Measurements from ENCODE around the gene PKN2.

The PKN2 gene

GRCh38 chr1:88670462-88670861 is 13.6 kb upstream of the PKN2 start:
- DNase-seq (ENCODE audit: insufficient read length, low spot score) (no peak), FAIRE-seq (no peak)
- no peak for TF ChIP-seq POLR2AphosphoS5 (IDR thresholded peaks at IDR 0.05; ENCODE audit: low read depth, low read length)
- TF ChIP-seq POLR2A (IDR thresholded peaks at IDR 0.05; ENCODE audit: low read depth, low read length), result no peak
- no peak for TF ChIP-seq TAF1 (IDR thresholded peaks at IDR 0.05; ENCODE audit: low read depth, low read length)
- no peak for TF ChIP-seq SPI1 (IDR thresholded peaks at IDR 0.05; ENCODE audit: low read depth, low read length)
- no peak for TF ChIP-seq POU2F2 (IDR thresholded peaks at IDR 0.05; ENCODE audit: low read depth, low read length)

- no peak for FAIRE-seq
- DNase-seq (ENCODE audit: insufficient read length, low spot score), result no peak
- no peak for TF ChIP-seq TAF1 (IDR thresholded peaks at IDR 0.05; ENCODE audit: low read depth, low read length)
- no peak for TF ChIP-seq POLR2A (IDR thresholded peaks at IDR 0.05; ENCODE audit: low read depth, low read length)
- TF ChIP-seq PAX5 (IDR thresholded peaks at IDR 0.05; ENCODE audit: insufficient read depth, low read length, severe bottlenecking), result no peak
These were observed 10.6 kb upstream of the PKN2 start for GRCh38 chr1:88673446-88673845.

GRCh38 chr1:88678405-88678804 is 5.7 kb upstream of the PKN2 start:
- TF ChIP-seq PAX5 (IDR thresholded peaks at IDR 0.05; ENCODE audit: insufficient read depth, low read length, severe bottlenecking), result no peak
- DNase-seq (ENCODE audit: insufficient read length, low spot score) (no peak), FAIRE-seq (no peak)

GRCh38 chr1:88680471-88680870 is 3.6 kb upstream of the PKN2 start:
- DNase-seq (ENCODE audit: insufficient read length, low spot score) (no peak), FAIRE-seq (no peak)
- TF ChIP-seq PAX5 (IDR thresholded peaks at IDR 0.05; ENCODE audit: insufficient read depth, low read length, severe bottlenecking), result no peak

DNA sequence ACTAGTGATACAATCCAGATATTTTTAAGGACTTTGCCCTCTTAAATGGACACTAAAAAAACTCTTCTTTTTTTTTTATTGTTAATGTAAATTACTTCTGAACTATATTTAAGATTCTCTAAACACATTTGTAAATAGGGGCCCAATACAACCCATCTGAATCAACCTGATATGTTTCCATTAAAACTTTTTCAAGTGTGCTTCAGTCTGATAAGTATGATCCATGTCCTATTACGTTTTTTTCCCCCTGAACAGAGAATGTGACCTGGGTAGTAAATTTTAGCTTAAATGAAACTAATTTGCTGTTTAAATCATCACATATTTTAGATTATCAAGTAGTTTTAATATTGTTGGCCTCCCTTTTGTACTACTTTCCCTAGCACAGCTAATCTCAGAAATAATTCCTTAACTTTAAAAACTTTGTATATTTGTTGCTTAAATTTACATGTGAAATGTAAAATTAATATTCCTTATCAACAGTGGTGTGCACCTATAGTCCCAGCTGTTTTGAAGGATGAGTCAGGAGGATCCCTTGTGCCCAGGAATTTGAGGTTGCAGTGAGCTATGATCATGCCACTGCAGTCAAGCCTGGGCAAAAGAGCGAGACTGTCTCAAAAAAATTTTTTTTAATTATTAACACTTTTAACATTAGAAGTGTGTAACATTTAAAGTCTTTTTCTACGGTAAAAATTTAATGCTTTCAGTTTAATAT is 3.0 kb upstream of the PKN2 start:
- TF ChIP-seq SPI1 (IDR thresholded peaks at IDR 0.05; ENCODE audit: low read depth, low read length), result no peak
- TF ChIP-seq POLR2A (IDR thresholded peaks at IDR 0.05; ENCODE audit: low read depth, low read length), result no peak
- no peak for TF ChIP-seq POU2F2 (IDR thresholded peaks at IDR 0.05; ENCODE audit: low read depth, low read length)
- no peak for TF ChIP-seq POLR2AphosphoS5 (IDR thresholded peaks at IDR 0.05; ENCODE audit: low read depth, low read length)
- no peak for TF ChIP-seq PAX5 (IDR thresholded peaks at IDR 0.05; ENCODE audit: insufficient read depth, low read length, severe bottlenecking)
- no peak for TF ChIP-seq TAF1 (IDR thresholded peaks at IDR 0.05; ENCODE audit: low read depth, low read length)
- DNase-seq (ENCODE audit: insufficient read length, low spot score) (no peak), FAIRE-seq (no peak)

- FAIRE-seq (peak; percentile 84), DNase-seq (ENCODE audit: insufficient read length, low spot score) (peak; percentile 28)
- TF ChIP-seq POU2F2 (IDR thresholded peaks at IDR 0.05; ENCODE audit: low read depth, low read length), result no peak
These were observed 597 bp downstream of the PKN2 start for GRCh38 chr1:88684482-88685258.

DNA sequence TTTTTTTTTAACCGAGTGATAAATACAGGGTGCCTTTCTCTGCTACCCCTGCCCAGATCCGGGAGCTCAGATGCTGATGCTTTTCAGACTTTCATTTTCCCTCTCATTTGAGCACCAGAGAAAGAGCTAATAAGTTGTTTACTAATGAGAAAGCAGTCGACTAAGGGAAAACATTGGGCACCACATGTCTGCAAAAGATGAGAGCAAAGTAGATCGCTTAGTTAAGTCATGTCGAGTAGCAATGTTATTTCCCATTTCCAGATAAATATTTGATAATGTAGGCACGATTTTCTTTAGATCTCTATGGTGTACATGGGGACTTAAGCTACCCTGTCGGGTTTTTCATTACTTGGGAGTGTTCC is 1.2 kb downstream of the PKN2 start:
- DNase-seq (ENCODE audit: insufficient read length, low spot score) (no peak), FAIRE-seq (peak; percentile 51)
- TF ChIP-seq TAF1 (IDR thresholded peaks at IDR 0.05; ENCODE audit: low read depth, low read length), result no peak
- no peak for TF ChIP-seq POLR2A (IDR thresholded peaks at IDR 0.05; ENCODE audit: low read depth, low read length)
- TF ChIP-seq POU2F2 (IDR thresholded peaks at IDR 0.05; ENCODE audit: low read depth, low read length), result no peak

- no peak for FAIRE-seq
- TF ChIP-seq PAX5 (IDR thresholded peaks at IDR 0.05; ENCODE audit: insufficient read depth, low read length, severe bottlenecking) (no peak), TAF1 (IDR thresholded peaks at IDR 0.05; ENCODE audit: low read depth, low read length) (no peak), SPI1 (IDR thresholded peaks at IDR 0.05; ENCODE audit: low read depth, low read length) (no peak), POU2F2 (IDR thresholded peaks at IDR 0.05; ENCODE audit: low read depth, low read length) (no peak), POLR2AphosphoS5 (IDR thresholded peaks at IDR 0.05; ENCODE audit: low read depth, low read length) (no peak), POLR2A (IDR thresholded peaks at IDR 0.05; ENCODE audit: low read depth, low read length) (no peak)
These were observed 7.5 kb downstream of the PKN2 start for GRCh38 chr1:88691540-88691939.

GRCh38 chr1:88695781-88696180 is 11.7 kb downstream of the PKN2 start:
- FAIRE-seq (no peak), DNase-seq (ENCODE audit: insufficient read length, low spot score) (no peak)
- TF ChIP-seq TAF1 (IDR thresholded peaks at IDR 0.05; ENCODE audit: low read depth, low read length), result no peak
- no peak for TF ChIP-seq POLR2AphosphoS5 (IDR thresholded peaks at IDR 0.05; ENCODE audit: low read depth, low read length)
- TF ChIP-seq POLR2A (IDR thresholded peaks at IDR 0.05; ENCODE audit: low read depth, low read length), result no peak
- no peak for TF ChIP-seq POU2F2 (IDR thresholded peaks at IDR 0.05; ENCODE audit: low read depth, low read length)
- TF ChIP-seq SPI1 (IDR thresholded peaks at IDR 0.05; ENCODE audit: low read depth, low read length), result no peak
- TF ChIP-seq PAX5 (IDR thresholded peaks at IDR 0.05; ENCODE audit: insufficient read depth, low read length, severe bottlenecking), result no peak

More at GRCh38 chr1:88691540-88691939, 7.5 kb downstream of the PKN2 start:
- DNase-seq (ENCODE audit: insufficient read length, low spot score), result no peak

DNA sequence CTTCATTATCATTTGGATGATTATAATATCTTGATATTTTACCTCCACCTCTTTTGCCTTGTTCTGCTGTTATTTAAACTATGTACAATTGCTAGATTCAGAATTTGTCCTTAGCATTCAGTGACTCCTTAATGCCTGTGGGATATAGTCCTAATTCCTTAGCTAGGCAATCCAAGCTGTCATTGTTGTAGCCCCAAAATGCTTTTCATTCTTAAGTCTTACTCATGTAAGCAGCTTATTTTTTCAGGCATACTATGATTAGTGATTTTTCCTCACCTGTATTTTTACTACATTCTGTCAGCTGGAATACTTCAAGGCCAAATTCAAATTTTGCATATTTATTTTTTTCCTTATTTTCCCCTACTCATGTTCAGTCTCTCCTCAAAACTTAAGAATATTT is 13.4 kb downstream of the PKN2 start:
- no peak for DNase-seq (ENCODE audit: insufficient read length, low spot score)
- TF ChIP-seq POLR2A (IDR thresholded peaks at IDR 0.05; ENCODE audit: low read depth, low read length) (no peak), TAF1 (IDR thresholded peaks at IDR 0.05; ENCODE audit: low read depth, low read length) (no peak)
- no peak for FAIRE-seq

DNA sequence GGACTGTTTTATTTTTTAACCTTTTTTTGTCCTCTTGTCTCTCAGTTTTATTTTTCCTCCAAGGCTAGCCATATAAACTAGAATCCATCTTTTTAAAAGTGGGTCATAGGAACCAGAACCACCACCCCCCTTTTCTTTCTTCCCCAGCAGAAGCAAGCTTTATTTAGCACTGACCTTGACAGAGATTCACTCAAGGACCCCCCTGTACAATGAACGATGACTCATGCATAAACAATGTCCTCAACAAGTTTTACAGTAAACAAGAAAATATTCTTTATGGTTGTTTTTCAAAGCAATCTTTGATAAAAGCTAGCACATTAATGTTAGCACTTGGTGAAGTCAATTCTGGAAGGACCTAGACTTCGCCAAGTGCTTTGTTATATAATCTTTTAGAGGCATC is 14.1 kb downstream of the PKN2 start:
- TF ChIP-seq TAF1 (IDR thresholded peaks at IDR 0.05; ENCODE audit: low read depth, low read length) (no peak), POU2F2 (IDR thresholded peaks at IDR 0.05; ENCODE audit: low read depth, low read length) (no peak), POLR2AphosphoS5 (IDR thresholded peaks at IDR 0.05; ENCODE audit: low read depth, low read length) (no peak), SPI1 (IDR thresholded peaks at IDR 0.05; ENCODE audit: low read depth, low read length) (no peak), POLR2A (IDR thresholded peaks at IDR 0.05; ENCODE audit: low read depth, low read length) (no peak), PAX5 (IDR thresholded peaks at IDR 0.05; ENCODE audit: insufficient read depth, low read length, severe bottlenecking) (no peak)
- DNase-seq (ENCODE audit: insufficient read length, low spot score) (no peak), FAIRE-seq (no peak)

Measured in GM12891 (cell line).